Fibroblast of lung (primary cell): ENCODE results near the gene SFXN3. TPM values are rescaled to one million over a fixed set of nuclear protein-coding genes. Genes with fewer than 3 reads are reported as not detected.

Experiments used
- DNase-seq, 2 donors: peaks; one replicate each; pipeline versions ENCODE4 v3.0.0 to v3.0.0-alpha.2; 2010; ENCODE audit warnings: low read depth in 2 of 2
- H2AFZ ChIP-seq: 2 replicates; pipeline ENCODE4 v1.5.1; 2012; ENCODE audit warnings: low read length, control low read depth, inconsistent platforms
- H3K27ac ChIP-seq: 2 replicates; pipeline ENCODE4 v1.5.1; 2011; ENCODE audit warnings: low read length, control low read depth; ENCODE audit not compliant: insufficient read depth
- H3K27me3 ChIP-seq: 2 replicates; pipeline ENCODE4 v1.5.1; 2011; ENCODE audit warnings: mild to moderate bottlenecking, low read length; ENCODE audit not compliant: control insufficient read depth, insufficient read depth
- H3K36me3 ChIP-seq: 2 replicates; pipeline ENCODE4 v1.5.1; 2011; ENCODE audit warnings: low read length; ENCODE audit not compliant: control insufficient read depth, insufficient read depth
- H3K4me1 ChIP-seq: 2 replicates; pipeline ENCODE4 v1.5.1; 2011; ENCODE audit warnings: low read length; ENCODE audit not compliant: control insufficient read depth, insufficient read depth; ENCODE audit errors: extremely low read depth
- H3K4me2 ChIP-seq: 2 replicates; pipeline ENCODE4 v1.5.1; 2011; ENCODE audit warnings: low read length, control low read depth; ENCODE audit not compliant: insufficient read depth; ENCODE audit errors: extremely low read depth
- H3K4me3 ChIP-seq, 4 experiments: fragments of 200-600 bp in 1 of 4; sonication (generic) in 1 of 4; replicated peaks in 1 of 4; 2 replicates each; pipeline ENCODE4 v1.5.1; 2011 to 2016; ENCODE audit warnings: low read length in 4 of 4, low read depth in 3 of 4, mild to moderate bottlenecking in 3 of 4, control low read depth in 2 of 4, inconsistent platforms in 1 of 4, mixed read lengths in 1 of 4; ENCODE audit not compliant: insufficient read depth in 1 of 4; ENCODE audit errors: control extremely low read depth in 1 of 4
- H3K79me2 ChIP-seq: 2 replicates; pipeline ENCODE4 v1.5.1; 2012; ENCODE audit warnings: mild to moderate bottlenecking, low read length, inconsistent platforms; ENCODE audit not compliant: control insufficient read depth, insufficient read depth
- H3K9ac ChIP-seq: 2 replicates; pipeline ENCODE4 v1.5.1; 2011; ENCODE audit warnings: mild to moderate bottlenecking, low read length, control low read depth; ENCODE audit not compliant: insufficient read depth
- H3K9me3 ChIP-seq: 2 replicates; pipeline ENCODE4 v1.5.1; 2012; ENCODE audit warnings: low read depth, low read length; ENCODE audit not compliant: control insufficient read depth, insufficient read depth
- H4K20me1 ChIP-seq: 2 replicates; pipeline ENCODE4 v1.5.1; 2011; ENCODE audit warnings: low read length; ENCODE audit not compliant: control insufficient read depth, insufficient read depth; ENCODE audit errors: extremely low read depth
- EZH2 ChIP-seq: IDR thresholded peaks from 2 replicates; pipeline ENCODE4 v1.5.1; 2012; ENCODE audit warnings: low read length, control low read depth, mild to moderate bottlenecking; ENCODE audit errors: missing control alignments
- polyA plus RNA-seq, 2 donors: library from polyadenylated mRNA; depleted of rRNA in 1 of 2; stranded (reverse) in 1 of 2; unstranded in 1 of 2; fragments of >200 nt; gene quantifications; 2 replicates each; pipeline ENCODE4 v1.2.1, GENCODE V29; 2011 to 2012; ENCODE audit warnings: missing spikeins in 1 of 2
- total RNA-seq: library from RNA; depleted of rRNA; stranded (reverse); fragments of >200 nt; gene quantifications from 2 replicates; pipeline ENCODE4 v1.2.1, GENCODE V29; 2014
- TF ChIP-seq, protein P1 (sequence below), 2 donors: IDR thresholded peaks in 1 of 2; conservative IDR thresholded peaks in 1 of 2; 1 replicate in 1 of 2; 2 replicates in 1 of 2; pipeline ENCODE4 v1.5.1; 2011 to 2012; ENCODE audit warnings: low read length in 2 of 2, control low read depth in 1 of 2, inconsistent platforms in 1 of 2, low read depth in 1 of 2, mild to moderate bottlenecking in 1 of 2

The SFXN3 gene
- total and polyA plus RNA-seq, 2 donors (not counting 1 experiment from before 2014, with no cell fraction given), result 55.0 to 79.3 TPM

DNA sequence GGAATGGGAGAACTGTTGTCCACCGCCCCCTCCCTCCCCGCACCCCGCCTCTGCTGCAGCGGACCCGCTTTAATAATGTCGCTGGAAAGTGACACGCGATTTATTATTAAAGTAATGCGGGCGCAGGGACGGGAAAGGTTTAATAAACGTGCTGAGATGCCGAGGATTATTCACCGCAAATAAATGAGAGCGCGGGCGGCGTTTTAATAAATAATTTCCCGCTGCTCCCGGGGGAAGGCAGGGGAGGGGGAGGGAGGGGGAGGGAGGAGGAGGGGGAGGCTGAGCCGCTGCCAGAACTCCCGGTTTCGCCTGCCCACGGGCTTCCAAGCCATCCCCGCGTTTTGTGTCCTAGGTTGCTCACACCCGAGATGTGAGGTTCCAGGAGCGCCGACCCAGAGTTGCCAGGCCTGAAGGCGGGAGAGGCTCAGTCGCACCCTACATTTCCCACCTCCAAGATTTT, 35.9 kb downstream of the SFXN3 start:
- Histone ChIP-seq H3K4me3 (peak overlapping the region; percentile 38 to 65 (median 54)), H3K9ac (peak overlapping the region; percentile 52), H4K20me1 (no peaks in the 10 kb centered on the region), H3K4me2 (peak overlapping the region; percentile 86), H3K9me3 (no peaks in the 10 kb centered on the region), H3K79me2 (peaks cover 5% of the 10 kb centered on the region), H3K27ac (peak overlapping the region; percentile 56), H3K27me3 (no peaks in the 10 kb centered on the region), H2AFZ (peak overlapping the region; percentile 46), H3K36me3 (no peaks in the 10 kb centered on the region), H3K4me1 (peaks cover 7% of the 10 kb centered on the region)
- no peak for DNase-seq
- TF ChIP-seq, protein P1, sequence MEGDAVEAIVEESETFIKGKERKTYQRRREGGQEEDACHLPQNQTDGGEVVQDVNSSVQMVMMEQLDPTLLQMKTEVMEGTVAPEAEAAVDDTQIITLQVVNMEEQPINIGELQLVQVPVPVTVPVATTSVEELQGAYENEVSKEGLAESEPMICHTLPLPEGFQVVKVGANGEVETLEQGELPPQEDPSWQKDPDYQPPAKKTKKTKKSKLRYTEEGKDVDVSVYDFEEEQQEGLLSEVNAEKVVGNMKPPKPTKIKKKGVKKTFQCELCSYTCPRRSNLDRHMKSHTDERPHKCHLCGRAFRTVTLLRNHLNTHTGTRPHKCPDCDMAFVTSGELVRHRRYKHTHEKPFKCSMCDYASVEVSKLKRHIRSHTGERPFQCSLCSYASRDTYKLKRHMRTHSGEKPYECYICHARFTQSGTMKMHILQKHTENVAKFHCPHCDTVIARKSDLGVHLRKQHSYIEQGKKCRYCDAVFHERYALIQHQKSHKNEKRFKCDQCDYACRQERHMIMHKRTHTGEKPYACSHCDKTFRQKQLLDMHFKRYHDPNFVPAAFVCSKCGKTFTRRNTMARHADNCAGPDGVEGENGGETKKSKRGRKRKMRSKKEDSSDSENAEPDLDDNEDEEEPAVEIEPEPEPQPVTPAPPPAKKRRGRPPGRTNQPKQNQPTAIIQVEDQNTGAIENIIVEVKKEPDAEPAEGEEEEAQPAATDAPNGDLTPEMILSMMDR (conservative IDR thresholded peaks at IDR 0.05 in 1 of 2, IDR thresholded peaks at IDR 0.05 in 1 of 2; ENCODE audit: low read depth in 1 of 2, low read length in 2 of 2), result no peak
- TF ChIP-seq EZH2, result no peak

DNA sequence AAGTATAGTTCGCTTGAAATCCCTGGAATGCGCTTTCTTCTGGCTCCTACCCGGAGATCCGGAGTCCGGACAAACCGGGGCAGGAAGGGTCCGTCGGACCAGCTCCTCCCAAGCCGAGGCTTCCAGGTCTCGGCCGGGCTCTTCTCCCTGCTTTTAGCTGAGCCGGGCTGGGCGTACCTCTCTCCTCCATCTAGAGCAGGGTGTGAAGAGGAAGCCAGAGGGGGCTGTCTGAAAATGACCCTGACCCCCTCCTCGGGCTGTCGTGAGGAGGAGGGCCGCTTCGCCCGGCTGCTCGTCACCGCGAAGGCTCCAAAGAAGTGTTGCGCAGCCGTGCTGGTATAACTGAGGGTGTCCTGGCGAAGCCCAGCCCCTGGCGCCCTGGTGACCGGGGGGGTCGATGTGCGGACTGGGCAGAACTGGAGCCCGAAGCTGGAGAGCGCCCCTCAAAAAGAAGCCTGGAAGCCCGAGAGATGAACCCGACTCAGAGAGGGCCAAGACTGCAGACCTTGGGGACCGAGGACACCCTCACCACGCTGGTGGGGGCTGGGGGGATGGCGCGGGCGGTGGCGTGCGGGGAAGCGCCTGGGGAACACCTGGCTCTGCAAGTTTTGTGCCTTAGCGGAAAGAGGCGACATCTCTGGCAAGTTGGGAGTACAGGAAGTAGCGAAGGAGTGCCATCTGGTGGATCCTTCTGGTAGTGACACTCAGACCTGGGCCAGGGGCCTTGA, 36.5 kb downstream of the SFXN3 start:
- TF ChIP-seq EZH2, result no peak
- TF ChIP-seq, protein P1 (conservative IDR thresholded peaks at IDR 0.05 in 1 of 2, IDR thresholded peaks at IDR 0.05 in 1 of 2; ENCODE audit: low read depth in 1 of 2, low read length in 2 of 2), result peak; percentile 82 to 89
- Histone ChIP-seq H3K4me1 (peaks cover 7% of the 10 kb centered on the region), H3K27ac (peak overlapping the region; percentile 56), H3K4me3 (peak overlapping the region; percentile 38 to 65 (median 54)), H2AFZ (peak overlapping the region; percentile 46), H3K79me2 (no peaks in the 10 kb centered on the region), H3K27me3 (no peaks in the 10 kb centered on the region), H3K9ac (peak overlapping the region; percentile 52), H3K36me3 (no peaks in the 10 kb centered on the region), H4K20me1 (no peaks in the 10 kb centered on the region), H3K9me3 (no peaks in the 10 kb centered on the region), H3K4me2 (peak overlapping the region; percentile 86)
- DNase-seq, result peak; percentile 70 to 85

DNA sequence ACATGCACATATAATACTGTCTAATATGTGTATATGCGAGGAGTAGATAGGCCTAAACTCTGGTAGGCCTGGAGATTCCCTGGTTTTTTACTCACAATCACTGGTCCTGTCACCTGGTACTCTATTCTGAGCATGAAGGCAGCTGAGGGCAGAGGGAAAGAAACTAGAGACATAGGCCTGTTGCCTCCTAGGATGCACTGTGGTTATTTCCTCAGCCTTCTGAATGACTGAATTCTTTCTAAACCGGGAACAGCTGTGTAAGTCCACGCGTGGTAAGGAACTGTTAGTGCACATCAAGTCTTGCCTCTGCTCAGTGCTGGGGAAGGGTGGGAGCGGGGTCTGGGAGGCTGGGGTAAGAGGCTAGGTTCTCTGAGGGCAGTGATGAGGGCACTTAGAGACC, 38.4 kb downstream of the SFXN3 start:
- Histone ChIP-seq H3K27me3 (peaks cover 17% of the 10 kb centered on the region), H3K4me2 (no peak overlapping the region), H3K36me3 (no peaks in the 10 kb centered on the region), H4K20me1 (no peaks in the 10 kb centered on the region), H3K9ac (no peak overlapping the region), H3K9me3 (no peaks in the 10 kb centered on the region), H2AFZ (no peak overlapping the region), H3K4me1 (peaks cover 7% of the 10 kb centered on the region), H3K4me3 (no peak overlapping the region), H3K27ac (no peak overlapping the region), H3K79me2 (no peaks in the 10 kb centered on the region)
- no peak for DNase-seq
- TF ChIP-seq, protein P1 (conservative IDR thresholded peaks at IDR 0.05 in 1 of 2, IDR thresholded peaks at IDR 0.05 in 1 of 2; ENCODE audit: low read depth in 1 of 2, low read length in 2 of 2), result no peak
- no peak for TF ChIP-seq EZH2
